ENCODE measurements around the gene FBLN2. TPM values are rescaled to one million over a fixed set of nuclear protein-coding genes. Genes with fewer than 3 reads are reported as not detected.

Gene FBLN2
- total and polyA plus RNA-seq, 8 donors, result 1.8 to 143 (median 11.9) TPM

- no peak overlapping the region for H3K27ac ChIP-seq
- no peaks in the 10 kb centered on the region for H3K9me3 ChIP-seq
- H3K27me3 ChIP-seq, result peaks cover 0 to 28% (median 10%) of the 10 kb centered on the region in 3 donors
- intact Hi-C loops (cut with DNase I; ENCODE audit: low total_unique reads), result no loop called here
- no peak overlapping the region for H3K4me3 ChIP-seq
- H3K36me3 ChIP-seq, result no peaks in the 10 kb centered on the region
- 52 to 63% (median 61%) methylated on average over 10 of the region's 10 CpGs for WGBS, 5 donors
- DNase-seq, result no peak
- peaks cover 0 to 3% (median 0%) of the 10 kb centered on the region in 4 donors for H3K4me1 ChIP-seq
- no peak for TF ChIP-seq CTCF (IDR thresholded peaks at IDR 0.05)
- TF ChIP-seq EP300 (IDR thresholded peaks at IDR 0.05), result no peak
- TF ChIP-seq POLR2AphosphoS5 (IDR thresholded peaks at IDR 0.05), result no peak
- no peak for TF ChIP-seq POLR2A (IDR thresholded peaks at IDR 0.05)
Measured at GRCh38 chr3:13598926-13599886, 50.3 kb downstream of the FBLN2 start.

GRCh38 chr3:13599887-13600450 is 51.0 kb downstream of the FBLN2 start:
- 70 to 76% (median 72%) methylated on average over 10 to 11 of the region's 11 CpGs for WGBS, 5 donors
- H3K4me1 ChIP-seq, result peaks cover 0 to 3% (median 0%) of the 10 kb centered on the region in 4 donors
- H3K27ac ChIP-seq, result no peak overlapping the region
- intact Hi-C loops (cut with DNase I; ENCODE audit: low total_unique reads), result no loop called here
- peaks cover 0 to 21% (median 3%) of the 10 kb centered on the region in 3 donors for H3K27me3 ChIP-seq
- TF ChIP-seq CTCF (IDR thresholded peaks at IDR 0.05) (no peak), EP300 (IDR thresholded peaks at IDR 0.05) (no peak), POLR2AphosphoS5 (IDR thresholded peaks at IDR 0.05) (no peak), POLR2A (IDR thresholded peaks at IDR 0.05) (no peak)
- no peaks in the 10 kb centered on the region for H3K9me3 ChIP-seq
- no peaks in the 10 kb centered on the region for H3K36me3 ChIP-seq
- no peak overlapping the region for H3K4me3 ChIP-seq
- DNase-seq, result no peak

GRCh38 chr3:13600950-13601691 is 52.2 kb downstream of the FBLN2 start:
- H3K4me3 ChIP-seq, result no peak overlapping the region
- peaks cover 0 to 13% (median 0%) of the 10 kb centered on the region in 3 donors for H3K27me3 ChIP-seq
- H3K9me3 ChIP-seq, result no peaks in the 10 kb centered on the region
- H3K27ac ChIP-seq, result no peak overlapping the region
- no peaks in the 10 kb centered on the region for H3K36me3 ChIP-seq
- DNase-seq, result peak in 1 of 2 donors; percentile 65
- intact Hi-C loops (cut with DNase I; ENCODE audit: low total_unique reads), result no loop called here
- WGBS, 5 donors, result 67 to 77% (median 76%) methylated on average over 9 of the region's 9 CpGs
- TF ChIP-seq POLR2AphosphoS5 (IDR thresholded peaks at IDR 0.05), result no peak
- TF ChIP-seq EP300 (IDR thresholded peaks at IDR 0.05), result no peak
- TF ChIP-seq POLR2A (IDR thresholded peaks at IDR 0.05), result no peak
- TF ChIP-seq CTCF (IDR thresholded peaks at IDR 0.05), result no peak
- peaks cover 0 to 3% (median 0%) of the 10 kb centered on the region in 4 donors for H3K4me1 ChIP-seq

GRCh38 chr3:13601692-13602080 is 52.8 kb downstream of the FBLN2 start:
- H3K4me1 ChIP-seq, result peaks cover 0 to 3% (median 0%) of the 10 kb centered on the region in 4 donors
- intact Hi-C loops (cut with DNase I; ENCODE audit: low total_unique reads), result no loop called here
- no peaks in the 10 kb centered on the region for H3K36me3 ChIP-seq
- H3K27me3 ChIP-seq, result peaks cover 0 to 13% (median 0%) of the 10 kb centered on the region in 3 donors
- no peak overlapping the region for H3K27ac ChIP-seq
- DNase-seq, result no peak
- no peak overlapping the region for H3K4me3 ChIP-seq
- H3K9me3 ChIP-seq, result no peaks in the 10 kb centered on the region
- TF ChIP-seq POLR2AphosphoS5 (IDR thresholded peaks at IDR 0.05) (no peak), EP300 (IDR thresholded peaks at IDR 0.05) (no peak), POLR2A (IDR thresholded peaks at IDR 0.05) (no peak), CTCF (IDR thresholded peaks at IDR 0.05) (no peak)
